ENCODE results near the gene RPTOR.

DNA sequence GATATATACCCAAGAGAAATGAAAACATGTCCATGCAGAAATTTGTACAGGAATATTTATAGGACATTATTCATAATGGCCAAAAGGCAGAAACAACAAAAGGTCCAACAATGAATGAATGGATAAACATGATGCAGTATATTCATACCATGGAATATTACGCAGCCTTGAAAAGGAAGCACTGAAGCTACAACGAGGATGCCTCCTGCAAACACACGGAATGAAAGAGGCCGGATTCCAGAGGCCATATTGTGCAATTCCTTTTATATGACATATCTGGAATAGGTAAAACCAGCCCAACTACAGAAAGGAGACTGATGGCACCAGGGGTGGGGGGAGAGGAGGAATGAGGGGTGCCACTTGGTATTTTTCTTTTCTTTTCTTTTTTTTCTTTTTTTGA lies 432.5 kb downstream of the RPTOR start:
- TF ChIP-seq, protein P1, sequence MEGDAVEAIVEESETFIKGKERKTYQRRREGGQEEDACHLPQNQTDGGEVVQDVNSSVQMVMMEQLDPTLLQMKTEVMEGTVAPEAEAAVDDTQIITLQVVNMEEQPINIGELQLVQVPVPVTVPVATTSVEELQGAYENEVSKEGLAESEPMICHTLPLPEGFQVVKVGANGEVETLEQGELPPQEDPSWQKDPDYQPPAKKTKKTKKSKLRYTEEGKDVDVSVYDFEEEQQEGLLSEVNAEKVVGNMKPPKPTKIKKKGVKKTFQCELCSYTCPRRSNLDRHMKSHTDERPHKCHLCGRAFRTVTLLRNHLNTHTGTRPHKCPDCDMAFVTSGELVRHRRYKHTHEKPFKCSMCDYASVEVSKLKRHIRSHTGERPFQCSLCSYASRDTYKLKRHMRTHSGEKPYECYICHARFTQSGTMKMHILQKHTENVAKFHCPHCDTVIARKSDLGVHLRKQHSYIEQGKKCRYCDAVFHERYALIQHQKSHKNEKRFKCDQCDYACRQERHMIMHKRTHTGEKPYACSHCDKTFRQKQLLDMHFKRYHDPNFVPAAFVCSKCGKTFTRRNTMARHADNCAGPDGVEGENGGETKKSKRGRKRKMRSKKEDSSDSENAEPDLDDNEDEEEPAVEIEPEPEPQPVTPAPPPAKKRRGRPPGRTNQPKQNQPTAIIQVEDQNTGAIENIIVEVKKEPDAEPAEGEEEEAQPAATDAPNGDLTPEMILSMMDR (conservative IDR thresholded peaks at IDR 0.05 in 1 of 2, IDR thresholded peaks at IDR 0.05 in 1 of 2; ENCODE audit: low read depth in 1 of 2, low read length in 2 of 2) = no peak
- TF ChIP-seq EZH2 (IDR thresholded peaks at IDR 0.05; ENCODE audit: low read length, missing control alignments) = no peak
